ENCODE measurements around the gene FRAT1. TPM values are rescaled to one million over a fixed set of nuclear protein-coding genes. Genes with fewer than 3 reads are reported as not detected.

FRAT1 gene
- total RNA-seq, 1 experiment from 2014 or later, result 2.1 TPM

- no peak for DNase-seq
- Mint-ChIP-seq H3K4me3 (ENCODE audit: low read depth, unreplicated experiment) (no peak overlapping the region), H3K36me3 (ENCODE audit: insufficient read depth, unreplicated experiment) (peaks cover 28% of the 10 kb centered on the region), H3K27ac (ENCODE audit: unreplicated experiment) (no peak overlapping the region), H3K9me3 (ENCODE audit: low read depth, unreplicated experiment) (no peaks in the 10 kb centered on the region), H3K27me3 (ENCODE audit: unreplicated experiment) (no peaks in the 10 kb centered on the region), H3K4me1 (ENCODE audit: low read depth, unreplicated experiment) (peaks cover 50% of the 10 kb centered on the region)
- intact Hi-C loops (cut with micrococcal nuclease; ENCODE audit: unreplicated experiment), result no loop called here
- BruUV-seq (replicated peaks), result no TSS peak
- CTCF ChIA-PET, result interaction anchor here (1.4 kb wide), 1 partner anchor 51 kb away, joined by 3 read pairs; no protein-coding TSS in a partner anchor
- TF ChIP-seq CTCF (IDR thresholded peaks at IDR 0.05; ENCODE audit: unreplicated experiment), result no peak
Measured at GRCh38 chr10:97329766-97330165, 10.7 kb downstream of the FRAT1 start.

DNA sequence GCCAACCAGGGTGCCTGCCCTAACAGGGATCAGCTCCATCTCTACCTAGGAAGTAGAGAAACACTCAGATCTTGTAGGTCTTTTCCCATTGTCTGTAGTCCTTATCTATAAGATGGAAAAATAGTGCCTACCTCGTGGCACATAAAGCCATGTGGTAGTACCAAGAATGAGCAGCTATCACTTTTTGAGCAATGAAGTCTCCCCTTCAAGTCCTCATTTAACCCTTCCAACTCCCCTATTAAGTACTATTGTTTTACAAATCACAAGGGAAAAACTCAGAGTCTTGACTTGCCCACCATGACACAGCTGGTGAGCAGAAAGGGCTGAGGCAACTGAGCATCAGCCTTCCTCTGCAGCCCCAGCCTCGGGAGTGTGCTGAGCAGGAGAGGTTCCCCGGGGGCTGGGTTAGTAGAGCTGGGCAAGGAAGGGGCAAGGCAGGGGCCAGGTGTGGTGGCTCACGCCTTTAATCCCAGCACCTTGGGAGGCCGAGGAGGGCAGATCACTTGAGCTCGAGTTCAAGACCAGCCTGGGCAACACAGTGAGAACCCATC is 12.2 kb downstream of the FRAT1 start:
- Mint-ChIP-seq H3K27me3 (ENCODE audit: unreplicated experiment) (no peaks in the 10 kb centered on the region), H3K4me1 (ENCODE audit: low read depth, unreplicated experiment) (peaks cover 44% of the 10 kb centered on the region), H3K36me3 (ENCODE audit: insufficient read depth, unreplicated experiment) (peaks cover 30% of the 10 kb centered on the region), H3K9me3 (ENCODE audit: low read depth, unreplicated experiment) (no peaks in the 10 kb centered on the region), H3K27ac (ENCODE audit: unreplicated experiment) (no peak overlapping the region), H3K4me3 (ENCODE audit: low read depth, unreplicated experiment) (no peak overlapping the region)
- no peak for DNase-seq
- intact Hi-C loops (cut with micrococcal nuclease; ENCODE audit: unreplicated experiment), result no loop called here
- CTCF ChIA-PET, result interaction anchor here (0.6 to 0.9 kb wide), 2 partner anchors 25 to 53 kb away, joined by 3 read pairs; no protein-coding TSS in a partner anchor
- no TSS peak for BruUV-seq (replicated peaks)
- TF ChIP-seq CTCF (IDR thresholded peaks at IDR 0.05; ENCODE audit: unreplicated experiment), result no peak

DNA sequence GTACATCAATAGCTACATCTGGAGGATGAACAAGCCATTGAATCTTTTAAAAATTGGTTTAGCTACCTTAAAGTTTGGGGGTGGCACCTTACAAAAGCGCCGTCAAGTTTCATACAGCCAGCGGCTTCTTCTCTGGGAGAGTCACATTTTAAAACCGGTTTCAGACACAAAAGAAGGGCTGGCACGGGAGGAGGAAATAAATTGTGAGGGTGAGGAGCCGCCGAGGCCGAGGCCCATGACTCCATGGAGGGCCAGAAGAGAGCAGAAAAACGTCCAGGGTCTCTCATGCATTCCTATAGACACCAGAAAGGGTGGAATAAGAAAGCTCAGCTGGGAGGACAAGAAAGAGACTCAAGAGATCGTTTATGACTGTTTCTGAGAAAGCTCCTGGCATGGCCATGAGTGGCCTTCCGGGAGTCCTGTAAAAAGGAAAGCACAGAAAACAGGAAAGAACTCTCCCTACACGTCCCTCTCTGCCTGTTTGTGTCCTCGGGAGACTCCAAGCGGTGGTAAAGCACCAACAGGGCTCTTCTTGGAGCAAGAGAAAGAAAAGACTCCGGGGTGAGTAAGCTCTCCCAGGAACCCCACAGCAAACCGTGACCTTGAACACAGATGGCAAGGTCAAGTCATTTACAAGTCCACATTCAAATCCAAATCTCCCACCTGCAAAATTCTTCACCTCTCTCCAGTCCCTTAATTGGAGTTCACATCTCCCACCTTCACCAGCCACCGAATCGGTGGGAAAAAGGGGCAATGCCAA is 13.7 kb downstream of the FRAT1 start:
- peak overlapping the region; percentile 82 for H3K4me3 Mint-ChIP-seq (ENCODE audit: low read depth, unreplicated experiment)
- intact Hi-C loops (cut with micrococcal nuclease; ENCODE audit: unreplicated experiment), result loop anchor here (2.0 kb wide), 1 partner anchor 54 kb away; no protein-coding TSS in a partner anchor
- peaks cover 28% of the 10 kb centered on the region for H3K36me3 Mint-ChIP-seq (ENCODE audit: insufficient read depth, unreplicated experiment)
- TF ChIP-seq CTCF (IDR thresholded peaks at IDR 0.05; ENCODE audit: unreplicated experiment), result no peak
- no peaks in the 10 kb centered on the region for H3K27me3 Mint-ChIP-seq (ENCODE audit: unreplicated experiment)
- CTCF ChIA-PET, result interaction anchor here (0.6 to 2.3 kb wide), 3 partner anchors 36 to 54 kb away, joined by 5 to 8 read pairs (median 8); partner anchors contain the start of gene ARHGAP19
- H3K27ac Mint-ChIP-seq (ENCODE audit: unreplicated experiment), result peak overlapping the region; percentile 58
- H3K9me3 Mint-ChIP-seq (ENCODE audit: low read depth, unreplicated experiment), result no peaks in the 10 kb centered on the region
- H3K4me1 Mint-ChIP-seq (ENCODE audit: low read depth, unreplicated experiment), result peaks cover 39% of the 10 kb centered on the region
- DNase-seq, result peak; percentile 38
- TSS peak; percentile 85 for BruUV-seq (replicated peaks)

GRCh38 chr10:97333351-97333600 is 14.2 kb downstream of the FRAT1 start:
- TF ChIP-seq CTCF (IDR thresholded peaks at IDR 0.05; ENCODE audit: unreplicated experiment), result no peak
- peak overlapping the region; percentile 82 for H3K4me3 Mint-ChIP-seq (ENCODE audit: low read depth, unreplicated experiment)
- H3K36me3 Mint-ChIP-seq (ENCODE audit: insufficient read depth, unreplicated experiment), result peaks cover 23% of the 10 kb centered on the region
- peak overlapping the region; percentile 58 for H3K27ac Mint-ChIP-seq (ENCODE audit: unreplicated experiment)
- H3K4me1 Mint-ChIP-seq (ENCODE audit: low read depth, unreplicated experiment), result peaks cover 34% of the 10 kb centered on the region
- intact Hi-C loops (cut with micrococcal nuclease; ENCODE audit: unreplicated experiment), result loop anchor here (2.0 kb wide), 1 partner anchor 54 kb away; no protein-coding TSS in a partner anchor
- BruUV-seq (replicated peaks), result no TSS peak
- peak; percentile 22 for DNase-seq
- H3K27me3 Mint-ChIP-seq (ENCODE audit: unreplicated experiment), result no peaks in the 10 kb centered on the region
- no peaks in the 10 kb centered on the region for H3K9me3 Mint-ChIP-seq (ENCODE audit: low read depth, unreplicated experiment)
- CTCF ChIA-PET, result interaction anchor here (1.5 to 2.3 kb wide), 2 partner anchors 42 to 55 kb away, joined by 8 read pairs; partner anchors contain the start of gene ARHGAP19

Measured in Calu3 (cell line).